Liver (tissue), 3 donors: ENCODE results near the gene ZNF536.

Source experiments
- GABPA ChIP-seq, 2 donors: IDR thresholded peaks in 1 of 2; conservative IDR thresholded peaks in 1 of 2; 2 replicates each; pipeline ENCODE4 v1.6.1; 2016; ENCODE audit warnings: antibody characterized with exemption in 2 of 2, mild to moderate bottlenecking in 1 of 2, moderate library complexity in 1 of 2
- HNF4G ChIP-seq: IDR thresholded peaks from 2 replicates; pipeline ENCODE4 v1.6.1; 2016; ENCODE audit warnings: antibody characterized with exemption
- JUND ChIP-seq, 2 donors: IDR thresholded peaks; 2 replicates each; pipeline ENCODE4 v1.6.1; 2016; ENCODE audit warnings: antibody characterized with exemption in 2 of 2
- YY1 ChIP-seq: IDR thresholded peaks from 2 replicates; pipeline ENCODE4 v1.6.1; 2016; ENCODE audit warnings: antibody characterized with exemption, mild to moderate bottlenecking
- TF ChIP-seq, protein P1 (sequence below): fragments of 150-350 bp; IDR thresholded peaks from 2 replicates; pipeline ENCODE4 v1.5.1; 2017; ENCODE audit warnings: improper control_type of control experiment, low read depth, low read length; ENCODE audit not compliant: missing input control
- donor health status: healthy.
- donor health status: healthy.

GRCh38 chr19:30439310-30439709 lies 67.1 kb downstream of the ZNF536 start:
- TF ChIP-seq, protein P1, sequence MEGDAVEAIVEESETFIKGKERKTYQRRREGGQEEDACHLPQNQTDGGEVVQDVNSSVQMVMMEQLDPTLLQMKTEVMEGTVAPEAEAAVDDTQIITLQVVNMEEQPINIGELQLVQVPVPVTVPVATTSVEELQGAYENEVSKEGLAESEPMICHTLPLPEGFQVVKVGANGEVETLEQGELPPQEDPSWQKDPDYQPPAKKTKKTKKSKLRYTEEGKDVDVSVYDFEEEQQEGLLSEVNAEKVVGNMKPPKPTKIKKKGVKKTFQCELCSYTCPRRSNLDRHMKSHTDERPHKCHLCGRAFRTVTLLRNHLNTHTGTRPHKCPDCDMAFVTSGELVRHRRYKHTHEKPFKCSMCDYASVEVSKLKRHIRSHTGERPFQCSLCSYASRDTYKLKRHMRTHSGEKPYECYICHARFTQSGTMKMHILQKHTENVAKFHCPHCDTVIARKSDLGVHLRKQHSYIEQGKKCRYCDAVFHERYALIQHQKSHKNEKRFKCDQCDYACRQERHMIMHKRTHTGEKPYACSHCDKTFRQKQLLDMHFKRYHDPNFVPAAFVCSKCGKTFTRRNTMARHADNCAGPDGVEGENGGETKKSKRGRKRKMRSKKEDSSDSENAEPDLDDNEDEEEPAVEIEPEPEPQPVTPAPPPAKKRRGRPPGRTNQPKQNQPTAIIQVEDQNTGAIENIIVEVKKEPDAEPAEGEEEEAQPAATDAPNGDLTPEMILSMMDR: no peak
- TF ChIP-seq HNF4G (no peak), GABPA (IDR thresholded peaks at IDR 0.05 in 1 of 2, conservative IDR thresholded peaks at IDR 0.05 in 1 of 2) (no peak), JUND (IDR thresholded peaks at IDR 0.05) (no peak), YY1 (no peak)
